C4-2B (cell line): ENCODE data around the gene MBD3.

Experiments used
- ZFX ChIP-seq: fragments of 450-650 bp; IDR thresholded peaks from 2 replicates; pipeline ENCODE4 v1.6.1; 2017
- TF ChIP-seq, protein P1 (sequence below): fragments of 450-650 bp; conservative IDR thresholded peaks from 2 replicates; pipeline ENCODE4 v1.5.1; 2017; ENCODE audit warnings: mild to moderate bottlenecking

DNA sequence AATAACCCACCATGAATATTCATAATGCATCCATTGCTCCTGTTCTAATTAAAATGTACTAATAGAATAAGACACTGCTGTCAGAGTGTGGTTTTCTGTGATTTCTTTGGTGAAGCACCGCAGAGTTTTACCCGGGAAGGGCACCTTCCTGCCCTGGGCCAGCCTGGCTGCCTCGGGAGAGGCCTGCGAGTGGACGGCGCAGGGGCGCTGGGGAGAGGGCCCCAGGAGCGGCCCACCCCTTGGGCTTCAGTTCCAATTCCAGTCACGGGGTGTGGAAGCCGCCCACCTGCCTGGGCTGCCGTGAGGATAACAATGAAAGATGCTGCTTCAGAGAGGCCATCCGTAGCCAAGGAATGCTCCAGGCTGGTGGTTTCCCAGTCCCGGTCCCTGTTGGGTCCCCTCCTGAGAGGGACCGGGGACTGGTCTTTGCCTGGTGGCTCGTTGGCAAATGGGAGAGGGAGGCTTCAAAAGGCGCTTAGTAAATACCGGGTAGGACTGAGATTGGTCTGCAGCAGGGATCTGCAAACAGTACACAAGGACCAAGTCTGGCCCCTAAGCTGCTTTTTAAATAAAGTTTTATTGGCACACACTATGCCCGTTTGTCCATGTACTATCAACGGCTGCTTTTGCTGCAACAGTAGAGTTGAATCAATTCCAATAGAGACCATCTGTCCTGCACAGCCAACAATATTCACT is 41.7 kb upstream of the MBD3 start:
- TF ChIP-seq, protein P1, sequence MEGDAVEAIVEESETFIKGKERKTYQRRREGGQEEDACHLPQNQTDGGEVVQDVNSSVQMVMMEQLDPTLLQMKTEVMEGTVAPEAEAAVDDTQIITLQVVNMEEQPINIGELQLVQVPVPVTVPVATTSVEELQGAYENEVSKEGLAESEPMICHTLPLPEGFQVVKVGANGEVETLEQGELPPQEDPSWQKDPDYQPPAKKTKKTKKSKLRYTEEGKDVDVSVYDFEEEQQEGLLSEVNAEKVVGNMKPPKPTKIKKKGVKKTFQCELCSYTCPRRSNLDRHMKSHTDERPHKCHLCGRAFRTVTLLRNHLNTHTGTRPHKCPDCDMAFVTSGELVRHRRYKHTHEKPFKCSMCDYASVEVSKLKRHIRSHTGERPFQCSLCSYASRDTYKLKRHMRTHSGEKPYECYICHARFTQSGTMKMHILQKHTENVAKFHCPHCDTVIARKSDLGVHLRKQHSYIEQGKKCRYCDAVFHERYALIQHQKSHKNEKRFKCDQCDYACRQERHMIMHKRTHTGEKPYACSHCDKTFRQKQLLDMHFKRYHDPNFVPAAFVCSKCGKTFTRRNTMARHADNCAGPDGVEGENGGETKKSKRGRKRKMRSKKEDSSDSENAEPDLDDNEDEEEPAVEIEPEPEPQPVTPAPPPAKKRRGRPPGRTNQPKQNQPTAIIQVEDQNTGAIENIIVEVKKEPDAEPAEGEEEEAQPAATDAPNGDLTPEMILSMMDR, result no peak
- TF ChIP-seq ZFX, result no peak
